ENCODE results near the gene COMMD6. TPM values are rescaled to one million over a fixed set of nuclear protein-coding genes. Genes with fewer than 3 reads are reported as not detected.

Gene COMMD6
- total RNA-seq (2014; rRNA removed; shearing (Covaris generic)), result 79.3 and 100 TPM in 2 replicates
- 361 and 364 TPM in 2 replicates for polyA plus RNA-seq (2016; fragmentation: Nextera tagmentation; extraction: Ambion mirVana)

DNA sequence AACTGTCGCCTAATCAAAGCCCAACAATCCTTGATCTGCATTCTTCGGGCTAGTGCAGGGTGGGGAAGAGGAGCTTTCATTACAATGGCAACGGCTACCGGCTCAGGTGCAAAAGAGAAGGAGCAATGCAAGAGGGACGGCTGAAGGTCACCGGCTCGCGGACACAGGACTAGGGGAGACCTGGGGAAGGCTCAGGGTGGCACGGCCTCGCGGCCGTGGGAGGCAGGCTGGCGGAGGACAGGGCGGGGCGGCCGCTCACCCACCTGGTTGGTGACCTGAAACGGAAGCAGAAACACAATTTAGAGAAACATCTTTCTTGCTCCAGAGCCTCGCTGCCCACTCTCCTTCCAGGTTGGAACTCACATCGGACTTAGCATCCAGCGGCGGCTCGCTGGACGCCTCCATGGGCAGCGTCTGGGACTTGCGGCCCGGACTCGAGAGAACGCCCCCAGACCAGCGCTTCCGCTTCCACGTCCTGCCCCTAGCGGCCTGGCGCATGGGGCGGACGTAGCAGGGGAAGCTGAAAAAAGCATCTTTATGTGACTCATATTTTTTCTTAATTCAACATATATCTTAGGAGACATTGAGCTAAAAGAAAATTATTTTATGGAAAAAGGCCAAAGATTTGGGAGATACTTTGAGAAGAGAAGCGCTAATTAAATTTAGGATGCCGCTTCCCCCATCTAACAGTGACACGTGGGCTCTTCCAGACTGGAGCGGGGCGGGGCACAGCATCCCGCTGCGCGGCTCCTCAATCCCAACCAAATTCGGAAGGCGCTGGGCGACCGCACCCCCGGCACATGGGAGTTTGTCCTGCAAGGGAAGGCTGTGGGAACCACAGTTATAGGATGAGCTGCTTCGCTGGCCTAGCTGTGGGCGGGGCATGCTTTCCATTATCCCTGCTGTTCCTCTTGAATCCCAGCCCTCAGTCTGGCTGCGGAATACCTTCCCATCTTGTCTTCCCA is at the start of gene COMMD6:
Gene COMMD6 (minus strand): TSS at position 441 of the 965 bp plus-strand sequence. CDS start 36 bp downstream, at position 405.
- WGBS, 2 experiments (ENCODE audit: low coverage in 1 of 2, low lambda C conversion rate in 2 of 2, missing lambda C conversion rate in 2 of 2), result 1% methylated on average over 51 of the region's 51 CpGs
- DNase-seq, result peak; percentile 94
- TF ChIP-seq EZH2phosphoT487 (IDR thresholded peaks at IDR 0.05; ENCODE audit: insufficient read depth, low read depth) (no peak), EZH2 (IDR thresholded peaks at IDR 0.05; ENCODE audit: insufficient read depth, poor library complexity, severe bottlenecking) (no peak)
- Histone ChIP-seq H3K4me2 (ENCODE audit: unreplicated experiment) (peak within 1 kb of the TSS; percentile 96), H3K9me3 (ENCODE audit: low read depth) (no peaks in the 10 kb centered on the region), H2AFZ (peak within 1 kb of the TSS; percentile 86), H4K20me1 (ENCODE audit: insufficient read depth) (no peaks in the 10 kb centered on the region), H3K9ac (peak within 1 kb of the TSS; percentile 82), H3K79me2 (ENCODE audit: insufficient read depth) (peaks cover 40% of the 10 kb centered on the region), H3K36me3 (ENCODE audit: low read depth) (no peaks in the 10 kb centered on the region), H3K27me3 (replicated peaks; ENCODE audit: insufficient read depth) (no peaks in the 10 kb centered on the region), H3K4me3 (peak within 1 kb of the TSS; percentile 93), H3F3A (ENCODE audit: insufficient read depth) (peaks cover 8% of the 10 kb centered on the region; the same call in 1 of the 2 replicates), H3K4me1 (ENCODE audit: insufficient read depth) (peaks cover 18% of the 10 kb centered on the region), H3K27ac (peak within 1 kb of the TSS; percentile 57), H3K9me2 (ENCODE audit: insufficient read depth) (no peaks in the 10 kb centered on the region)
- in situ Hi-C loops (cut with MboI), result no loop called here

GRCh38 chr13:75585153-75585552 is 47.5 kb upstream of the COMMD6 start:
- in situ Hi-C loops (cut with MboI), result no loop called here
- Histone ChIP-seq H3K79me2 (ENCODE audit: insufficient read depth) (0 out of 2 replicates have a peak, but pooled peaks cover 8% of the 10 kb centered on the region), H3F3A (ENCODE audit: insufficient read depth) (no peaks in the 10 kb centered on the region), H2AFZ (no peak overlapping the region), H3K9me3 (ENCODE audit: low read depth) (no peaks in the 10 kb centered on the region), H3K36me3 (ENCODE audit: low read depth) (peaks cover 15% of the 10 kb centered on the region), H3K4me1 (ENCODE audit: insufficient read depth) (peaks cover 10% of the 10 kb centered on the region; the same call in 1 of the 2 replicates), H3K27ac (no peak overlapping the region), H3K9ac (no peak overlapping the region), H3K27me3 (replicated peaks; ENCODE audit: insufficient read depth) (no peaks in the 10 kb centered on the region), H3K4me3 (no peak overlapping the region), H3K9me2 (ENCODE audit: insufficient read depth) (no peaks in the 10 kb centered on the region), H4K20me1 (ENCODE audit: insufficient read depth) (no peaks in the 10 kb centered on the region), H3K4me2 (ENCODE audit: unreplicated experiment) (no peak overlapping the region)
- TF ChIP-seq EZH2phosphoT487 (IDR thresholded peaks at IDR 0.05; ENCODE audit: insufficient read depth, low read depth) (no peak), EZH2 (IDR thresholded peaks at IDR 0.05; ENCODE audit: insufficient read depth, poor library complexity, severe bottlenecking) (no peak)
- no peak for DNase-seq

DNA sequence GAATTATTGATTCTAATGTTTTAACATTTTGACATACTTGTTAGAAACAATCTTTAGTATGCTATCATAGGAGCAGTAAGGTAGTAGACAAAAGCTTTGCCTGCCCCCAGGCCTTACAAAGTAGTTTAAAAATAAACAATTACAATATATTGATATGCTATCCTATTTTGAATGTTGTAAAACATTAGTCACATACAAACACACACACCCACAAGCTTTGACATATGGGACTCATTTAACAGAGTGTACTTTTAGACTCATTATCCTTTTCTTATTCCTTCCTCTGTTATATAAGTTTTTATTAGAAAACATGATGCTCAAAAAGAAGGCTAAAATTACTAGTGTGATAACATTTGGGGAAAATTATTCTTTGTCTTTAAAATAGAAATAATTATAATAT is 45.5 kb upstream of the COMMD6 start:
- Histone ChIP-seq H3K4me2 (ENCODE audit: unreplicated experiment) (no peak overlapping the region), H3K9me2 (ENCODE audit: insufficient read depth) (no peaks in the 10 kb centered on the region), H2AFZ (no peak overlapping the region), H4K20me1 (ENCODE audit: insufficient read depth) (no peaks in the 10 kb centered on the region), H3K36me3 (ENCODE audit: low read depth) (peaks cover 12% of the 10 kb centered on the region), H3K9me3 (ENCODE audit: low read depth) (no peaks in the 10 kb centered on the region), H3K79me2 (ENCODE audit: insufficient read depth) (peaks cover 12% of the 10 kb centered on the region; the same call in 1 of the 2 replicates), H3F3A (ENCODE audit: insufficient read depth) (no peaks in the 10 kb centered on the region), H3K4me1 (ENCODE audit: insufficient read depth) (peaks cover 10% of the 10 kb centered on the region; the same call in 1 of the 2 replicates), H3K27ac (no peak overlapping the region), H3K9ac (no peak overlapping the region), H3K27me3 (replicated peaks; ENCODE audit: insufficient read depth) (no peaks in the 10 kb centered on the region), H3K4me3 (no peak overlapping the region)
- in situ Hi-C loops (cut with MboI), result no loop called here
- TF ChIP-seq EZH2phosphoT487 (IDR thresholded peaks at IDR 0.05; ENCODE audit: insufficient read depth, low read depth), result no peak
- no peak for TF ChIP-seq EZH2 (IDR thresholded peaks at IDR 0.05; ENCODE audit: insufficient read depth, poor library complexity, severe bottlenecking)
- DNase-seq, result no peak

GRCh38 chr13:75581874-75582640 is 44.4 kb upstream of the COMMD6 start:
- Histone ChIP-seq H3K9me2 (ENCODE audit: insufficient read depth) (no peaks in the 10 kb centered on the region), H3K36me3 (ENCODE audit: low read depth) (peaks cover 12% of the 10 kb centered on the region), H4K20me1 (ENCODE audit: insufficient read depth) (no peaks in the 10 kb centered on the region), H3K4me2 (ENCODE audit: unreplicated experiment) (no peak overlapping the region), H3K9ac (no peak overlapping the region), H3K9me3 (ENCODE audit: low read depth) (no peaks in the 10 kb centered on the region), H3K4me1 (ENCODE audit: insufficient read depth) (peaks cover 10% of the 10 kb centered on the region; the same call in 1 of the 2 replicates), H3K79me2 (ENCODE audit: insufficient read depth) (peaks cover 17% of the 10 kb centered on the region; the same call in 1 of the 2 replicates), H3K27ac (no peak overlapping the region), H2AFZ (no peak overlapping the region), H3F3A (ENCODE audit: insufficient read depth) (no peaks in the 10 kb centered on the region), H3K4me3 (no peak overlapping the region), H3K27me3 (replicated peaks; ENCODE audit: insufficient read depth) (no peaks in the 10 kb centered on the region)
- WGBS, 2 experiments (ENCODE audit: low coverage in 1 of 2, low lambda C conversion rate in 2 of 2, missing lambda C conversion rate in 2 of 2), result 93 to 100% methylated on average over 2 of the region's 2 CpGs
- DNase-seq, result no peak
- TF ChIP-seq EZH2 (IDR thresholded peaks at IDR 0.05; ENCODE audit: insufficient read depth, poor library complexity, severe bottlenecking) (no peak), EZH2phosphoT487 (IDR thresholded peaks at IDR 0.05; ENCODE audit: insufficient read depth, low read depth) (no peak)
- in situ Hi-C loops (cut with MboI), result no loop called here
